Measurements from ENCODE around the gene SV2C.

The SV2C gene

DNA sequence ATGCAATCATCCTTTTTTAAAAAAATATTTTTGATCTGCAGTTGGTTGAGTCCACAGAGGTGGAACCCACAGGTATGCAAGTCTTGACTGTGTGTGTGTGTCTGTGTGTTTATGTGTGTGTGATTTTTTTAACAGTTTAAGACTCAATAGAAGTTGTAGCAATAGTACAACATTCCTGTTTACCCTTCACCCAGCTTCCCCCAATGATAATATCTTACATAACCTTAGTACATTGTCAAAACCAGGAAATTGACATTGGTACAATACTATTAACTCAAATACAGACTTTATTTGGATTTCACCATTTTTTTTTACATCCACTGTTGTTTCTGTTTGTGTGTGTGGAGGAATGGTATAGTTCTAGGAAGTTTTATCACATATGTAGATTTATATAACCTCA is 81.8 kb downstream of the SV2C start:
- no peak for DNase-seq (ENCODE audit: low read depth)

GRCh38 chr5:76165711-76166374 is 82.7 kb downstream of the SV2C start:
- no peak for DNase-seq (ENCODE audit: low read depth)

GRCh38 chr5:76166886-76167576 is 83.8 kb downstream of the SV2C start:
- DNase-seq (ENCODE audit: low read depth): no peak

DNA sequence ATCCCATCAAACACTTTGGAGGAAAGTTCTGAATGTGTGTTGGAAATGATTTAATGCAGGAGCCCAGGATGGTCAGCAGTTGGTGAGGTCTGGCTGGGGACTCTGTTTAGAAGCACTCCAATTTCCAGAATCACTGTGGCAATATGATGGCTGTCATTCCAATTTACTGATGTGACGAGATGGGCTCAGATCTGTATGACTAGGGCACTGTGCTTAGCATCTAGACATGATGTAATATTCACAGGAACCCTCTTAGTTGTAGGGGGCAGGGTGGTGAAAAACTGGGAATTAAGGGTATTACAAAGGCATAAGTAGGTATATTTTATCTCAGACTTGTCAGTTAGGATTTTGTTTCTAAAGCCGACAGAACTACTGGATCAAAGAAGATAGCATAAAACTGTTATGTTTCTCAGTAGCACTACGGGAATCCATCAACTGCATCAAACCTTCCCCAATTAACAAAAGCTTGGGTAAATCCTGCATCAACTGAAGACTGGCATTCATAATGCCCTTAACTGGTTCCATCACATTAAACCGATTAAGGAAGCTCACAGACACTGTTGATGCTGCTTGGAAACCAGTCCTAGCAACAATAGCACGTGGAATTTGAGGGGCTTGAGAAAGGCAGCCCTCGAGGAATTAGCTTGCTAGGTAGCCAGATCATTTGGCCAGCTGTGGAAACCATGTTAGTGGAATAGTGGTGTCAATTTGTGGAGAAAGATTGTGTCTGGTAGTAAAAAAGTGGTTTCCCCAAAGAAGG is 86.1 kb downstream of the SV2C start:
- DNase-seq (ENCODE audit: low read depth): no peak

GRCh38 chr5:76174101-76174500 is 90.9 kb downstream of the SV2C start:
- no peak for DNase-seq (ENCODE audit: low read depth)

GRCh38 chr5:76175051-76175666 is 92.0 kb downstream of the SV2C start:
- peak; percentile 12 for DNase-seq (ENCODE audit: low read depth)

DNA sequence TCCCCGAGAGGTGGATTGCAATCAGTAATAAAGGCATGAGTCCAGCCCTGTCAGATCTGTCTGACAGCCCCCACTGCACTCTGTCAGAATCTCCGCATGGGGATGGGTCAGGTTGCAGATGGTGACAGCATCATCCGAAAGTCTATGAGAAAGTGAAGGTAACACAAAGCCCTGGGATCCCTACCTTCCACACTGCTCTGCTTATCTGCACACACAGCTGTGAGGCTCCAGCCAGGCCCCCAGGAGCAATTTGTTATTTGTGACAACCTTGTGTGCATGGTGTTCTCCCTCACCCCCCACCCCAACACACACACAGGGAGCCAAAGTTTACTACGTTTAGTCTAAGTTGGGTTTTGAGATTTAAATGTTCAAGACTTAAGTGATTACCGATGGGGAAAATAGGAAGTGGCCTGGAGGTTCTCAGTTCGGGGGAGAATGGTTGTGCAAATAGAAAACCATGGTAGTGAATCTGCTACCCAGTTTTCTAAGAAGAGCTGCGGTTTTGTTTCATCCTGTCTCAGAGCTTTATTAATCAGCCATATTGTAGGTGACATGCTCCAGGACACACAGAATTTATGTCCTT is 92.7 kb downstream of the SV2C start:
- DNase-seq (ENCODE audit: low read depth): no peak

DNA sequence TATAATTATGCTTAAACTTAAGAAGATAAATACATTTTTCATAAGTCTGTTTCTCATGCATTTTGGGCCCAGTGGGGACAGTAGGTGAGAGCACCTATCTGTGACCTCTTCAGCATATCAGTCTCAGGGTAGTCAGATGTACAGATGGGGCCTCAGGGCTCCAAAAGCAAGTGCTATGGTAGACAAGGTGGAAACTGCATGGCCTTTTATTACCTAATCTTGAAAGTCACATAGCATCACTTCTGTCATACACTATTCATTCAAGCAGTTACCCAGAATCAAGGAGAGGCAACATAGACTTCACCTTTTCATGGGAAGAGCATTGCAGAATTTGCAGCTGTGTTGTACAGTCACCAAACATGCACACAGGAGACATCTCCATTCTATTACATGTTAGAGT is 94.8 kb downstream of the SV2C start:
- no peak for DNase-seq (ENCODE audit: low read depth)

GRCh38 chr5:76178913-76179312 is 95.7 kb downstream of the SV2C start:
- DNase-seq (ENCODE audit: low read depth): no peak

DNA sequence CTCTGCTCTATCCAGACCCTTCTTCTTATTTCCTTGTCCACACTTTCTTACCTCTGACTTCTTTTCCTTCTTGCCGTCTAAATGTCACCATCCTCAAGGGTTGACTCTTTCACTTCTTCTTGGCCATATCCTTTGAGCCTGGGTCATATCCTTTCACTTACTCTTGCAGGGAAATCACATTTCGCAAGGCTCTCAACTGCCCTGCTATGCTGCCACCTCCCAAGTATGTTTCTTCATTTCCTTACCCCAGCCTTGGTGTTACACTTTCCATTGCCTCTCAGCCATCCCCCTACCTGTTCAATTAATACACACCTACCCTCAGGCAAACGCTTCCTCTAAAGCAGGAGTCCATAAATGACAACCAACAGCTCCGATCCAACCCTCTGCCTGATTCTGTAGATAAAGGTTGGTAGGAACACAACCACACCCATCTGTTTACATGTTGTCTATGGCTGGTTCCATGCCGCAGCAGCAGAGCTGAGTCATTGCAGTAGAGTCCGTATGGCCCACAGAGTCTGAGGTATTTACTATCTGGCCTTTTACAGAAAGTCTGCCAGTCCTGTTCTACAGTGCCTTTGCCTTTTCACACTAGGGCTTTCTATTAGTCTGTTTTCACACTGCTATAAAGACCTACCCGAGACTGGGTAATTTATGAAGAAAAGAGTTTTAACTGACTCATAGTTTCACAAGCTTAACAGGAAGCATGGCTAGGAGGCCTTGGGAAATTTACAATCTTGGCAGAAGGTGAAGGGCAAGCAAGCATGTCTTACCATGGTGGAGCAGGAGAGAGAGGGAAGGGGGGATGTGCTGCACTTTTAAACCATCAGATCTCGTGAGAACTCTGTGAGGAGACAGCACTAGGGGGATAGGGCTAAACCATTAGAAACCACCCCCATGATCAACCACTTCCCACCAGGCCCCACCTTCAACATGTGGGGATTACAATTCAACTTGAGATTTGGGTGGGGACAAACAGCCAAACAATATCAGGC is 97.9 kb downstream of the SV2C start:
- no peak for DNase-seq (ENCODE audit: low read depth)

DNA sequence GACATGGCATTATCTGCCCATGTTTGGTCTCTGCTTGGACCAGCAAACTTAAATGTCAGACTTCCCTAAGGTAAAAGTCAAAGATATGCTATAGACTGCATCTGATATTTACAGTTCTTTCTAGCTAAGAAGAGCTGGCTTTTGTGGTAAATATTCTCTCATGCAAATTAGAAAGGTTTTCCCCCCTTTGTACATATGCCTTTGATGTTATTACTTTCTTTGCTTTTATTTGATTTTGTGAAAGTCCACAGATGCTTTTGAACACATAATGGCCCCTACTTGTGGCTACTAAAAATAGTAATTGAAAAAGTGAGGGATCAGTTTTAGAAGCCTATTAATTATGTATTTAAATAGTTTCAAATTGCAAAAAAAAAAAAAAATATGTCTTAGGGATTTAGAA is 104.2 kb downstream of the SV2C start:
- DNase-seq (ENCODE audit: low read depth): no peak

- no peak for DNase-seq (ENCODE audit: low read depth)
Observed at GRCh38 chr5:76190356-76190755, 107.2 kb downstream of the SV2C start.

DNA sequence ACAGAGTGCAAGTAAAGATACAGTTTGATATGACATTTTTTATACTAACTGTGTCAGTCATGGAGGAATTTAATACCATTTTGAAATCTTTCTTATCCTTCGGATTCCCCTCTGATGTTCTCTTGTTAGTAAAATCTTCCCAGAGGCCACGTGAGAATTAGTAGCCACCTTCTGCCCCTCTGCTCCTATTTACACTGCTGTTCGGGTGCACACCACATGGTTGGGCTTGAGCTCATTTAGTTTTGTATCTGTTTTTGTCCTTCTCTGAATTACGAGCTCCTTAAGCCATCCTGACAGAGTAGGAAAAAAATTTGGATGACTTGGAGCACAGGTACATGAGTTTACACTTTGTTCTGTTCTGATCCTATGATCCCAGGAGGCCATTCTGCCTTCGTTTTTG is 109.7 kb downstream of the SV2C start:
- no peak for DNase-seq (ENCODE audit: low read depth)

DNA sequence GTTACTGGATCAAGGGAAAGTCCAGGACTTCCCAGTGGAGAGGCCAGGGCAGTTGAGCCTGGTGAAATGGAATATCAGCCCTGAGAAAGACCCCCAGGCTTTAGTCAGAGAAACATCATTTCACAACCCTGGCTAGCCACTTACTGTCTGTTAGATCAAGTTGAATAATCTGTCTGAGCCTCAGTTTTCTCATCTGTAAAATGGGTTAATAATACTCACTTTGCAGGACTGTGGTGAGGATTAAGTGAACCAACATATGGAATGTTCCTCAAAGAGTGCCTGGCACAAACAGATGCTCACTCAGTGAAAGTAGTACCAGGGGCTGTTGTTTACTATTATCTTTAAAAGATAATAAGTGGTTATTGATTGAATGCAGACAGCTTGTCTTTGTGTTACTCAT is 110.5 kb downstream of the SV2C start:
- no peak for DNase-seq (ENCODE audit: low read depth)

DNA sequence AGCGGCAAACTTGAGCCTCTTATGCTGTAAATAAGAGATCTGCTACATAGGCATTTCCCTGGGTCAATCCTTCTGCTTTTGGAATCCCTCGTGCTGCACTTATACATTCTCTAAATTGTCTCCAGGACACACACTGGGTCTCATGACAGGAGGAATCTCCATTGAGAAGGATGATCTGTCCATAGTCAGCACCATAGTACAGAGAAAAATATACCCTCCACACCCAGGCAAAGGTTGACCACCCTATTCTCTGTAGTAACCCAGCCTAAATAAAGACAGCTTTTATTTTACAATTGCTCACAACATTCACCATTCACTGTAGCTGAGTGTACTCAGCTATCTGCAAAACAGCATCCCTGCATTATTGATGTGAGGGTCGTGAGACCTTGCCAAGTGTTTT is 111.2 kb downstream of the SV2C start:
- DNase-seq (ENCODE audit: low read depth): no peak

GRCh38 chr5:76196457-76196856 is 113.3 kb downstream of the SV2C start:
- no peak for DNase-seq (ENCODE audit: low read depth)

- DNase-seq (ENCODE audit: low read depth): no peak
Observed at GRCh38 chr5:76196886-76197489, 113.8 kb downstream of the SV2C start.

- no peak for DNase-seq (ENCODE audit: low read depth)
Observed at GRCh38 chr5:76197726-76198125, 114.5 kb downstream of the SV2C start.

GRCh38 chr5:76199336-76200318 is 116.4 kb downstream of the SV2C start:
- DNase-seq (ENCODE audit: low read depth): no peak

DNA sequence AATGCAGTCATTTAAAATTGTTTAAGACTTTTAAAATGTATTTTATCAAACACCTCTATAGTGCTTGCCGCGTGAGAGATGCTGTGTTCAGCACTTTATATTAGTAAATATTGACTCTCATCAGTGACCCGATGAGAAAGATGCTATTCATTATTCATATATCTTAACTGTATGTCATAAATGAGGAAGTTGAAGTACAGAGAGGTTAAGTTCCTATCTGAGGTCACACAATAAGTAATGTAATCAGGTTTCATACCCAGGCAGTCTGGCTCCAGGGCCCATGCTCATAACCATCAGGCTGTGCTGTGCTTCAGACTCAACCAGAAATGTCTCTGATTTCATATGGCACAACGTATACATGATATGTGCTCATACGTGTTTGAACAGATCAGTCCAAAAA is 119.0 kb downstream of the SV2C start:
- no peak for DNase-seq (ENCODE audit: low read depth)

Measured in stimulated activated CD4-positive, alpha-beta T cell treated with anti-CD3 and anti-CD28 coated beads, Interleukin-2, amount 100 ng/mL, for 4 hours (primary cell).